Putamen (tissue), 1 donor: ENCODE results near the gene ASAP2.

Experiments
- DNase-seq: peaks from one replicate; pipeline ENCODE4 v3.0.0-alpha.2; 2016; ENCODE audit warnings: low spot score

The ASAP2 gene

DNA sequence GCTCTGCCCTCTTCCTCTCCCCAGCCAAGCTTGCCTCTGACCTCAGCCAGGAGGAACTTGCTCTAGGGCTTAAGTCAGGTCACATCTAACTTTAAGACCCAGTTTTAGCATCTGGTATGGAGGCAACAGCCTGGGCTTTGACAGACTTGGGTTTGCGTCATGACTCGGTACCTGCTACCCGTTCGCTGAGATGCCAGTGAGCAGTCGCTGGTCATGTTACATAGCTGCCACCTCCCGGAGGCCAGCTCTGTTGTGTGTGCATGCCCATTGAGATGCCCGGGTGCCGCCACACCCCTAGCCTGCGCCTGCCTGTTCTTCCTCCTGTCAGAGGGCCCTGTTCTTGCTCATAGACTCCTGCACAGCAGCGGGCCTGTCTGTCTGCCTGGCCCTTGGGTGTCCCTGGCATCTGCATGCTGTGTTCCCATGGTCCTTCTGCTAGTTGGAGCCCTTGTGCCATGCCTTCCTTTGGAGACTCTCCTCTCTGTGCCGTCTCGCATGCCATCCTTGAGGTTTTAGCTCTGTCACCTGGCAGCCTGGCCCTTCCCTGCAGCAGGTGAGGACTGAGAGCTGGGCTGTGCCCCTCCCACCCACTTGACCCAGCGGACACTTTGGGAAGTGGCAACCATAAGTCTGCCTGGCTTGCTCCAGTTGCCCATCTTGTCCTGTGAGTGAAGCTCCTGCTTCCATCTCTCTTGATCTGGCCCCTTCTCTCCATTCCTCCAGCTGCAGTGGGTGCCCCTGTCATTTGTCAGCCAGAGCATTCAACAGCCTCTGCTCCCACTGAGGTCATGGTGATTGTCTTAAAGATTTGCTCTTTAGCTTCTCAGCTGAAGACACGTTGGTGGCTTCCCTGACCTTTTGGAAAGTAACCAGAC, 24.9 kb downstream of the ASAP2 start:
- DNase-seq, result no peak

DNA sequence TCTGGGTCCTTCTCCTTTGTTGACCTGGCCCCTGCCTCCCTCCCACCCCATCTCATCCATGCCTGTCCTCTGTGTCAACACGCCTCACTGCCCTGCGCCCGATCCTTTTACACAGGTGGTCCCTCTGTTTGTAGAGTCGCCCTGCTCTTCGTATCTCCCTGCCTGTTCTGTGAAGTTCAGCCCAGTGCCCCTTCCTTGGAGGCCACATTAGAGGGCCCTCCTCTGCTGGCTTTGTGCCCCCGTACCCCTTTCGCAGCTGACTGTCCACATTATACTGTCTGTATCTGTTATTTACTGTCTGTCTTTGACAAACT, 25.5 kb downstream of the ASAP2 start:
- DNase-seq, result no peak

DNA sequence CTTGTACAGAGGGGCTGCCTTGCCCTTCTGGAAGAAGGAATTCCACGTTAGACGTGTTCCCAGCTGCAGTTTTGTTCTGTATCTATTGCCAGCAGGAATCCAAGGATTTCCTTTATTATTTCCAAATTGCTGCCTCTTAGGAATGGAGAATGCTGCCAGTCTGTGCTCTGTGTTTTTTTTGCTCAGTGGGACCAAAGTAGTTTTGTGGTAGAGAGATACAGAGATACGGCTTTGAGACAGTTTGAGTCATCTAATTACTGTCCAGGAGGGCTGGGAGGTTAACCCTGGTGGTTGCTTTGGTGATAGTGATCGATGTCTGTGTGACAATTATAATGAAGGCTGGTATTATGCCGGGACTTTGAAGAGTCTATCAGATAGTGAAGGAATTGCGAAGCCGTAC, 26.3 kb downstream of the ASAP2 start:
- no peak for DNase-seq

DNA sequence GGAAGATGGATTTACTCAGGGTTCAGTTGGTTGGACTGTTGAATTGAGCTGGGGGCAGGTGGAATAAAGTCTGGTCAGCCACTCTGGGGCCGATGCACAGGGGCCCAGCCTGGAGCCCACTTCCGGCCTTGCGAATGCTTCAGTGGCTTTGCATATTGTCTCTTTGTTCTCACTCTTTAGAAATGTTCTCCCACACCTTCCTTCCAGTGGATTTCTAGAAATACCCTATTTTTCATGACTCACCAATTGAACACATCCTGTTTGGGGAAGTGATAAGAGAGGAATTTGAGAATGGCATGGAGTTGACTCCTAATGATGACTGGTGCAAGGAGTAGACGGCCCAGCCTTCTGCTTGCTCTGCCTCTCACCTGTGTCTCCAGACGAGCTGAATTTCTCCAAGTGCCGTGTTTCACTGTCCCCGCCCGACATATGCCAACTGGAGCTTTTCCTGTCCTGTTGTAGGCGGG, 28.1 kb downstream of the ASAP2 start:
- no peak for DNase-seq

DNA sequence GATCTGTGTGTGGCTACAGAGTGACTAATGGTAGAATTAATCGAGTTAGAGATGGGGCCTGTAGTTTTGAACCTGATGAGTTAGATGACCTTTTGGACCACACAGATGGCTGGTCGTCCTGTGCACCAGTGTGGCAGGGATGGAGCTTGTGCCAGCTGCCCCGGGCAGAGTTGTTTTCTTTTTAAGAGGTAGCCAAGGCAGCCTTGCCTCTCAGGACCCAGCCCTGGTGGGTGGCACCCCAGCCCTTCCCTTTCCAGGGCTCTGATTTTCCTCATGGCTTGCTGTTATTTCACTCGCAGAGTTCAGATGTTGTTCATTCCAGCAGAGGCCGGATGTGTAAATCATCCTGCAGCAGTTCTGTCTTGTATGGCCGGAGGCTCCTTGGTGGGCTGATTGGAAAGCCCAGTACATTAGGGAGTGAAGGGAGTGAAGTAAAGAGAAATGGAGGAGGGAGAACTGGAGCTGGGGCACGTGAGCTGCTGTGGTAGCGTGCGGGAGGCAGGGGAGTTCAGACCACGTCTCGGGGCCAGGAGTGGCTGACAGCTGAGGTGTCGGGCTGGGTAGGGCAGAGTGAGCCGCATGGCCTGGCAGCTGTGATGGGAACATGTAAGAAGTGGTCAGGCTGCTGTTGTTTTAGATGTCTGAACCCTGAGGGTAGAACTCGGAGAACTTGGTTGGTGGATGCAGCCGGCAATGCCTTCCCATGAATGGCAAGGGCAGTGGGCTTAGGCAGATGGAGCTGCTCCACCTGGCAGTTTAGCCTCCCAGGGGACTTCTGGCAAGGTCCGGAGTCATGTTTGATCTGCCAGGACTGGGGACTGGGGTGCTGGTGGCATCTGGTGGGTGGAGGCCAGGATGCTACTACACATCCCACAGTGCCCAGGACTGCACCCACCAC, 28.8 kb downstream of the ASAP2 start:
- no peak for DNase-seq

DNA sequence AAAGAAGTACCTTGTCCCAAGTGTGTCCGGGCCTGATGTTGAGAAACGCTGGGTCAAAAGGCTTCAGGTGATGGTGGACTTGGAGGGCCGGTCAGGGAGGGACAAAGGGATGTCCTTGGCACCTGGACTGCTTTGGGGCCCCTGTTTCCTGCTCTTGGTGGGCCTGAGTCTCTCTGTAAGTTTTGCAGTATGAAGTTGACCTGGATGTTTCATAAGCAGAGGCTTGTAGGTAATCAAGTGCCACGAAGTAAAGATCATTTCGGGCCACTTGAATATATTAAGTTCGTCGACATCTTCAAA, 29.4 kb downstream of the ASAP2 start:
- no peak for DNase-seq

DNA sequence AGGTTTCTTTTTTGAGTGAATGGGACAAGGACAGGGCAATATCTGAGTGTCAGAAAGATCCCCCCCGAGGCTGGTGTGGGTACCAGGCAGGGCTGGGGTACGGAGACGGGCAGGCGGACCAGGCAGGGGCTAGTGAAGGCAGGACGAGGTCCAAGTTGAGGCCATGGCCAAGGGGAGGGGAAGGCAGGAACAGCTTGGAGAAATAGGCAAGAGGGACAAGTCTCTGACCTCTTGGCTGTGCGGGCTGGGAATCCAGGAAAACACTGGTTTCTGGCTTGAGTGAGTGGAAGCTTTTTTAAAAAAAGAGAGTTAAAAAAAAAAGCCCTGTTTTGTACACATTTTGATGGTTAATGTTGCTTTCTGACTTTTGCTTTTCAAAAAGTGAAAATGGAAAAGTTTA, 30.3 kb downstream of the ASAP2 start:
- DNase-seq, result no peak

DNA sequence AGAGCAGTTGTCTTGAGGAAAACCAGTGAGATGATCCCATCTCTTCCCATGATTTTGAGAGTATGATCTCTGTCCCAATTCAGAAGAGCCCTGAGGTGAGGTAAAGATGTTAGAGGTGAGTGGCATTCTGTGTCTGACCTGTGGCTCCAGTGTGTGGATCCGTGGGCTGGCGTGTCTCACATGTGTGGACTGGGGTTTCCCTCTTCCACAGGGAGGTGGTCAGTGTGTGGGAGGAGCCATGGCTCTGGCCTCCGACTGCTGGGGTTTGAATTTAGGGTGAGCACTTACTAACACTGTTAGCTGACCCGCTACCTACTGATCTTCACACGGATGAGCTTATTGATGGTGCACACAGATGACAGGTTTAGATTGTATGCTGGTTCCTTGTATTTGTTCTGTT, 31.2 kb downstream of the ASAP2 start:
- DNase-seq, result no peak

DNA sequence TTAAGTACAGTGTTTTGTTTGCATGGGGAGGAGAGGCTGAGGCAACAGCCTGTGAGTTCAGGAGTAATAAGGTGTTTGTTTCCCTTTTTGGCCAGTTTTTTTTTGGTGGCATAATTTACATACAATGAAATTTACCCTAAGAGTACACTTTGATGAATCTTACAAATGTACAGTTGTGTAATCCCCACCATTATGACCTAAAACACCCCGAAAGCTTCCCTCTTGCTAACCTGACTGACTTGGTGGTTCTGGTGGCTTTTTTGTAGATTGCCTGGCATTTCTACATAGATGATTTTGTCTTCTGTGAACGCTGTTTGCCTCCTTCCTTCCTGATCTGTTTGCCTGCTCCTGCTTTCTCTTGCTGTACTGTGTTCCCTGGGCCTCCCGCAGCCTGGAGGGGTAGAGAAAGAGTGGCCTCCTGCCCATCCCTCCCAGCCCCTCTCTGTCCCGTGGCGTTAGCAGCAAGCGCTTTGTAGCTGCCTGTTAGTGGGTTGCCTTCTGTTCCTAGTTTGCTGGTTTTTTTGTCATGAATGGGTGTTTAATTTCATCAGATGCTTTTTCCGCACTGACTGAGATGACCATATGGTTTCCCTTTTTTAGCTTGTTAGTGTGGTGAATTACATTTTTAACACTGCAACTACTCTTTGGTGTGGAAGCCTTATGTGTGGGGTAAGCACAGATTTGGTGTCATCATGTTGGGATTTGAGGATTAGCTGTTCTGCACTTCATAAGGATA, 32.1 kb downstream of the ASAP2 start:
- no peak for DNase-seq

DNA sequence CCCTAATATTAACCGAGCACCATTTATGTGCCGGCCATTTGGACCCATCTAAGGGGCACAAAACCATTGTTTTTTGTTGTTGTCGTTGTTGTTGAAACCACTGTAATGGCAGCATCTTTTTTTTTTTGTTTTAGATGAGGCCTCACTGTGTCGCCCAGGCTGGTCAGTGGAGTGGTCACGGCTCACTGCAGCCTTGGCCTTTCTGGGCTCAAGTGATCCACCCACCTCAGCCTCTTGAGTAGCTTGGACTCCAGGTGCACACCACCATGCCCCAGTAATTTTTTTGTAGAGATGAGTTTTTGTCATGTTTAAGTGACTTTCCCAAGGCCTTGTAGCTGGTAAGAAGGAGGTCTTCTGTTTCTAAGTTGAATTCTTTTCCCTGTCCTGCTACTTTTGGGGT, 33.0 kb downstream of the ASAP2 start:
- no peak for DNase-seq

DNA sequence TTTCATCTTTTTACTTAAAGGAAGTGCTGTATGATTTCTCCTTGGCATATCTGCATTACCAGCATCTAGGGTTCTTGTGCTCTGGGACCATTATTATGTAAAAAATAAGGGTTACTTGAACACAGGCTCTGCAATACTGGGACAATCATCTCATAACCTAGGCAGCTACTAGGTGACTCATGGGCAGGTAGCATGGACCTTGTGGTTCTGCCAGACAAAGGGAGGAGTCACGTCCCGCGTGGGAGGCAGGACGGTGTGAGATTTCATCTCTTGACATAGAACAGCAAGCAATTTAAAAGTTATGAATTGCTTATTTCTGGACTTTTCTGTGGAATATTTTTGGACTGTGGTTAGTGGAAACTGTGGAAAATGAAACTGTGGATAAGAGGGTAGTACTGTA, 34.1 kb downstream of the ASAP2 start:
- DNase-seq, result no peak

DNA sequence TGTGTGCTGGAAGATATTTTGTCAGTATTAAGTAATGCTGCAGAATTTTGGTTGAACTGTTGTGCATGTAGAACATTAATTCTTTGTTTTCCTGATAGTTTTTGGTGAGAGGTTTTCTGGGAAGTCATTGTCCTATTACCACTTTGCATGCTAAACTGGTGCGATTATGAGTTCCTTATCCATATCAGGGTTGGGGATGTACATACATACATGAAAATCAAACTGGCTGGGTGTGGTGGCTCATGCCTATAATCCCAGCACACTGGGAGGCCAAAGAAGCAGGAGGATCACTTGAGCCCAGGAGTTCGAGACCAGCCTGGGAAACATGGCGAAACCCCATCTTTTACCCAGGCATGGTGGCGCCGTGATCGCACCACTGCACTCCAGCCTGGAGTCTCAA, 34.6 kb downstream of the ASAP2 start:
- no peak for DNase-seq

DNA sequence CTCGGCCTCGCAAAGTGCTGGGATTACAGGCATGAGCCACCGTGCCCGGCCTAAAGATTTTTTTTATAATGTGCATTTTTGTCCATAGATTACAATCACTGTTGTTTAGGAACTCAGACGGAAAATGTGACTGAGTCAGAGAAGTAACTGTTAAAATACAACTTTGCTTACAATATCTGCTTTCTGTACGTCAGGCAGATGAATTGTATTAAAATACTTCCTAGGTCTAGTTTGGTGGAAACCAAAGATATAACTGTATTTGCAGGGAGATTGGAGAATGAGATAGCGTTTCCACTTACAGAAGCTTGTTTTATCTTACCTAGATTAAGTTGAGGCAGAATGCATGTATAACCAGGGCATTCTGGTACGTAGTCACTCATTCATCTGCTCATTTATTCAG, 36.7 kb downstream of the ASAP2 start:
- no peak for DNase-seq

DNA sequence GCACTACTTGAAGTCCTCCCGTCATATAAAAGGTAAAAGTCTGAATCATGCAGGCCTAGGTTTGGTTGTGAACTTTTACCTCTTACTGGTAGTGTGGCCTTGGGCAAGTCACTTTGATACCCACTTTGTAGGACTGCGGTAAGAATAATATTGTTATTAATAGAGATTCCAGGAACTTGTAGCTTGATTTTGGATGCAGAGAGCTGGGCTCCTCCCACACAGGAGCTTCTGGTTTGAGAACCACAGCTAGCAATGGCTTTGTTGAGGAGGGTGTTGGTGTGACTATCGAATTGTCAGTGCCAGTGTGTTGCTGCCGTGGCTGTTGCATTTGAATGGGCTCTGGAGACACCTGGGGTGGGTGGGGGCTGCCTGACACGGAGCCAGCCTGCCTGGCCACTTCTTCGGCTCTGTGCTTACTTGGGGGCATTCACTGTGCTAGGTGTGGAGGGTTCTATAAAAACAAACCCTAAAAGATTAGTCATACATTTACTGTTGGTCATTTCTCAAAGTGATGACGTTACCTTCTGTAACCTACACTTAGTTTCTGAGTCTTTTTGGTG, 38.5 kb downstream of the ASAP2 start:
- DNase-seq, result no peak

DNA sequence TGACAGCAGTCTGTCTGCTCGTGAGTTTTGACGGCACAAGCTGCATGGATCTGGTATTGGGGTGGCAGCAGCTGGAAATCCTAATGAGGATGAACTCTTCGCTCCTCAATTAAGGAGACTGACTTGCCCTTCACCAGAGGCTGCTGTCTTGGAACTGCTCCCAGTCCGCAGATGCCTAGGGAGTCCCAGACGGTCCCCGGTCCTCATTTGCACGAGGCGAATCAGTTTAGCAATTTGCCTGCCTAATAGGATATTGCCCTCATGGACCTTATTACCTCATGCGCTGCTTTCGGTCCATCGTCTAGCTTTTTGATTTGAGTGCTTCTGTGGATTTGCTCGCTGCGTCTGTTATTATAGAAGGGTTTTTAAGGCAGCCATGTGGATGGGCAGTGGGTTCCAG, 40.6 kb downstream of the ASAP2 start:
- DNase-seq, result no peak

DNA sequence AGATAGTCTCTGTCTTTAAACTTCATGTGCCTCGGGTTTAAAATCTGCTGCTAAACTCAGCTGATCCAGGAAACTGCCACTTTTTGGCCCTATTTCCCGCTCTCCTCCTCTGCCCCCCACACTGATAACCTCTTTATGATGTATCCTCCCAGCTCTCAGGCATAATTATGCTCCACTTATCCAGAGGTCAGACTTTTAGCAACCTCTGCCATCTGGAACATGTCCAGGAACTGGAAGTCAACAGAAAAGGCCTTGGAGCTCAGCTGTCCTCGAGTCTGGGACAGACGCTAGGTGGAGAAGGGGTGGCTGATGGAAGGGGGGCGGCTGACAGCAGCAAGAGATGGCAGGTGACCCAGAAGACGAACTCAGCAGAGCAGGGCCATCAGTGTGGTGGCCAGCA, 41.2 kb downstream of the ASAP2 start:
- DNase-seq, result no peak

DNA sequence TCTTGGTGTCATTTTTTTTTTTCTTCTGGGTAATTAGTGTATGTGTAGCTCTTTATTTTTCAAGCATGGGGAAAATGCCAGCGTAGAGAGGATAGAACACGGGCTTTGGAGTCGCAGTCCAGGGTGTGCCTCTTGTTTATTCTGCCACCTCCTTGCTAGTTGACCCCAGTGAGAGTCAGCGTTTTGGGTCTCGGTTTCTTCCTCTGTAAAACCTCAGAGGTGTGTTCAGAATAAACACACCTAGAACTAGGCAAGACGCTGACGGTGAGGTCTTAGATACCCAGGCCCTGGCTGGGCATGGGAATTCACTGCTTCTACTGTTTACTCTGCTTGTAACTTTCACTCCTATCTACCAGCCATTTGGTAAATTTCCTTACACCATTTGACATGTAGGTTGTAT, 41.8 kb downstream of the ASAP2 start:
- no peak for DNase-seq

DNA sequence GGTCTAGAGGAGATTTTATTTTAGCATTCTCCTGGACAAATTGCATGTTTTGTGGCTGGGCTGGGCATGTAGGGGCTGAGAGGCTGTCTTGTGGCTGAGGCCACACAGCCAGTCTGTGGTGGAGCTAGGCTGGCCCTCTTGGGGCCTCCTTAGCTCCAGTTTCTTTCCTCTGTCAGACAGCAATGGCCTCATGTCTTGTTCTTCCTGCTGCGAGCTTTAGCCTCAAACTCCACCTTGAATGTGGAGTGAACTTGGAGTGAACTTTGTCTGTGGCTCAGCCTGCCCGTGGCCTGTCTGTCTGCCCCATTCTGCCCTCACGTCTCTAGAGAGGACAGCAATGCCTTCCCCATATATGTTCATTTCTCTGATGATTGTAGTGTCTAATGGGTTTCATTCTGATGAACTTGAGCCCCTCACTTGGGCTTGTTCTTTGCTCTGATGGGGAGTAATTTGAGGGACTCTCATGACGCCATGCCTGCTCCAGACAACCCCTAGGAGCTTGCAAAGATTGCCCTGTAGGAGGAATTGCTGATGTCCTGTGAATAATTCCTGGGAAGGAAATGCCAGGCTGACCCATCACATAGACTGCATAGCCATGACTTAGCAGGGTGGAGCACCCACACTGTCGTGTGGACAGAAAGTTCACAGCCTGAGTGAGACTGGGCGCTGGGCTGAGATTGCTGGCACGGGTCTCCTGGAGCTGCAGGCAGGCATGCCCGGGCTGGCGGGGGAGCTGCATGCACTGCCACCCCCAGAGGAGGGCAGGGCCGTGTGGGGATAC, 42.6 kb downstream of the ASAP2 start:
- no peak for DNase-seq

DNA sequence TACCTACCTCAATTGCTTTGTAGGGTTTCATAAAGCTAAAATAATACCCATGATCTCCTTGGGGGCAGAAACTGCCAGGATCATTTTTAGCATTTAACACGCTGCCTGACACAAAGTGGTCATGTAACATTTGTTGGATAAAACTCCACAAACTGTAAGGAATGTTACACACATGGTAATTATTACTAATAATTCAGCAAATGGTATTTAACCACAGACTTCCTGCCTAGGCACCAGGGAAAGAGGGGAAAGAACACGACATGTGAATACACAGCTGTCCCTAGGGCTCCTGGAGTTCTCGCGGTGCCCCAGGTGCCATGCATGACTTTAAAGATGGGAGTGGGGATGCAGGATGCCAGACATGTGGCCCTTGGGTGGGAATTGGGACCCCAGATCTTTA, 43.5 kb downstream of the ASAP2 start:
- no peak for DNase-seq

DNA sequence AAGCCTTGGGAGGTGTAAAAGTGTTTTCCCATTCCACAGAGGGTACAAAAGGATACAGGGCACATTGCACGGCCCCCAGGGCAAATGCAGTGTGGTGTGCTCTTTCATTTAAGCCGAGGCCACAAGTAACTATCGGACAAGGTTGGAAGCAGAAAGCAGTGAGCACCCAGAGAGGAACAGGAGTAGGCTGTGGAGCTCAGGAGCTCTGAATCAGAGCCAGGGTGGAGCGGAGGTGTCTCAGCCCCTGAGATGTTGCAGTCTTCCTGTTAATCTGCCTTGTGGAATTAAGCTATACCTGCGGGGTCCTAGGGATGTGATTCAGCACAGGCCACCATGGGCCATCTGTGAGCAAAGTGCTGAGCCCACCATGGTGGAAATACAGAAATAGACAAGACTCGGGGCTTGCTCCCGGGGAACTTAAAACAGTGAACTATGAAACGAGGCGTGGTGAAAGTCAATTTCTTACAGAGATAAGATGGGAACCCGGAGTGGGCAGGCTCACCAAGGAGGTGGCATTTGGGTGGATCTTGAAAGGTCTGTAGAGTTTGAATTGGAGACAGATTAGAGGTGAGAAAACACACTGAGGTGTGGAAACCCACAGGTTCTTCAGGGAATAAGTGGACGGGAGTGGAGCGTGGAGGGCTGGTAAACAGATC, 44.0 kb downstream of the ASAP2 start:
- no peak for DNase-seq
